Tibial artery (tissue), 4 donors: ENCODE results near the gene CHRNB2.

Experiments
- DNase-seq, 2 donors: peaks; one replicate each; pipeline ENCODE4 v3.0.0-alpha.2; 2019
- H3K27ac ChIP-seq, 2 donors: fragments of 200-600 bp; sonication (generic) in 1 of 2; 1 replicate in 1 of 2; 2 replicates in 1 of 2; pipeline ENCODE4 v1.5.1; 2018 to 2019; ENCODE audit warnings: mild to moderate bottlenecking in 1 of 2
- H3K27me3 ChIP-seq, 2 donors: fragments of 200-600 bp; sonication (generic) in 1 of 2; one replicate each; pipeline versions ENCODE4 v1.5.1 to v1.6.0; 2016 to 2019
- H3K36me3 ChIP-seq, 3 donors: fragments of 200-600 bp; sonication (generic) in 2 of 3; one replicate each; pipeline ENCODE4 v1.5.1; 2016 to 2019; ENCODE audit warnings: mild to moderate bottlenecking in 2 of 3
- H3K4me1 ChIP-seq, 4 donors: fragments of 200-600 bp; sonication (generic) in 2 of 4; 1 replicate in 3 of 4; 2 replicates in 1 of 4; pipeline ENCODE4 v1.5.1; 2016 to 2019
- H3K4me3 ChIP-seq, 2 donors: fragments of 200-600 bp; sonication (generic) in 1 of 2; 1 replicate in 1 of 2; 2 replicates in 1 of 2; pipeline ENCODE4 v1.5.1; 2018 to 2019; ENCODE audit warnings: mild to moderate bottlenecking in 2 of 2
- H3K9me3 ChIP-seq, 3 donors: fragments of 200-600 bp; sonication (generic) in 1 of 3; one replicate each; pipeline ENCODE4 v1.5.1; 2016 to 2019
- CTCF ChIP-seq, 2 experiments: fragments of 200-600 bp in 1 of 2; fragments of 450-650 bp in 1 of 2; IDR thresholded peaks; one replicate each; pipeline ENCODE4 v1.5.1; 2017 to 2019; ENCODE audit warnings: antibody characterized with exemption in 2 of 2, mild to moderate bottlenecking in 1 of 2, moderate library complexity in 1 of 2
- intact Hi-C: fragments of 100-400 bp; cut with DNase I; formaldehyde crosslinking; loops from one replicate; pipeline ENCODE4 v1.15.0; 2023; ENCODE audit warnings: low total_unique reads

Gene CHRNB2

GRCh38 chr1:154626456-154627256, 59.1 kb downstream of the CHRNB2 start:
- Histone ChIP-seq H3K4me1 (peaks cover 0 to 18% (median 10%) of the 10 kb centered on the region in 4 donors), H3K9me3 (no peaks in the 10 kb centered on the region), H3K4me3 (peak overlapping the region; percentile 82 to 87), H3K36me3 (no peaks in the 10 kb centered on the region), H3K27ac (peak overlapping the region; percentile 94), H3K27me3 (no peaks in the 10 kb centered on the region)
- intact Hi-C loops, result loop anchor here (10.0 kb wide), 1 partner anchor 62 kb away; the partner anchor contains the start of gene CHRNB2
- no peak for TF ChIP-seq CTCF (IDR thresholded peaks at IDR 0.05)
- no peak for DNase-seq

DNA sequence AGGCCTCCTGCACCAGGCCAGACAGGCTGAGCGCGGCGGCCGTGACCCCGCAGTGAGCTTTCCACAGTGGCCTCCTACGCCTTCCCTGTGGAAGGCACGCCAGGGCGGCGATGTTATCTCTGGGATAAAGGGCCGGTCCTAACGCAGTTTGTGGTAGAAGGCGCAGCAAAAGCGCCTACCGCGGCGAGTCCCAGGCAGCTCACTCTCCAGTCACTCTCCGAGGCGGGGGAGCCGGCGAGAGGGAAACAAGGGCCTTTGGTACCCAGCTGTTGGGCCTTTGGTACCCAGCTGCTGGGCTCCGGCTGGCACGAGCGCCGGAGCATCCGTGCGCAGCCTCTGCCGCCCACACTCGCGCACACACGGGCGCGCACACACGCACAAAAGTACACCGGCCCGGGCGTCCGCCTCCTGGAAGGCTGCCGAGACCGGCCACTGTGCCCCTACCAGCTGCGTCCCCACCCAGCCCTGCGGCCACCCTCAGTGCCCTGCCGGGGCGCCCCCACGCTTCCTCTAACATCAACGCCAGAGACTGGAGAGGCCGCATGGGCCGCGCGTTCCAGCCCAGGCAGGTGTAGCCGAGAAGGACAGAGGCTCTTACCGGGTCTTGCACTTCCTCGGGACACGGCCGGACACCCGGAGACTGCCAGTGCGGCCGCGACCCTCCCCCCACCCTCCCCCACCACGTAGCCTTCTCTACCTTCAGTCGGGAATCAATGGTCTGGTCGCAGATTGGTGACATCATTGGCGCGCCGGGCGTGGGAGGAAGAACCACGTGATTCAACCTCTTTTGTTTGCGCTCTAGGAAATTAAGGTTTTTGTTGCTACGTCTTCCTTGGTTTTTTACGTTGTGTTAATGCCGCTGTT, 59.9 kb downstream of the CHRNB2 start:
- Histone ChIP-seq H3K36me3 (no peaks in the 10 kb centered on the region), H3K4me1 (peaks cover 0 to 18% (median 10%) of the 10 kb centered on the region in 4 donors), H3K27me3 (no peaks in the 10 kb centered on the region), H3K4me3 (peak overlapping the region; percentile 82 to 87), H3K9me3 (no peaks in the 10 kb centered on the region), H3K27ac (peak overlapping the region; percentile 94)
- intact Hi-C loops, result loop anchor here (10.0 kb wide), 1 partner anchor 63 kb away; the partner anchor contains the start of gene CHRNB2
- no peak for TF ChIP-seq CTCF (IDR thresholded peaks at IDR 0.05)
- DNase-seq, result peak; percentile 89 to 90

DNA sequence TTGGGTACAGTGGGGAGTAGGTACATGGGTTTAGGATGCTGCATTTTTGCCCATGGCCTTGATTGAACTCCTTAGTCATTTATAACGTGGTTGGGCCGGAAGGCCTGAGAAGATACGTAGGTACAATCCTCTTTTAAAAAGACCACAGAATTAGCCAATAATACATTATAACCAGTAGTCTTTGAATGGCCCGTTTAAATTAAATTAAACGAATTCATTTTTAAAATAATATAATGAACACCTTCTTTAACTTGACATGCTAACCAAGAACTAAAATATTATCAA, 60.5 kb downstream of the CHRNB2 start:
- Histone ChIP-seq H3K4me1 (peaks cover 0 to 18% (median 10%) of the 10 kb centered on the region in 4 donors), H3K27ac (peak overlapping the region; percentile 94), H3K9me3 (no peaks in the 10 kb centered on the region), H3K27me3 (peaks cover 0 to 3% of the 10 kb centered on the region in 2 donors), H3K4me3 (peak overlapping the region; percentile 82 to 87), H3K36me3 (no peaks in the 10 kb centered on the region)
- no peak for DNase-seq
- intact Hi-C loops, result loop anchor here (10.0 kb wide), 1 partner anchor 63 kb away; the partner anchor contains the start of gene CHRNB2
- no peak for TF ChIP-seq CTCF (IDR thresholded peaks at IDR 0.05)

- Histone ChIP-seq H3K27me3 (peaks cover 0 to 3% of the 10 kb centered on the region in 2 donors), H3K36me3 (no peaks in the 10 kb centered on the region), H3K4me3 (no peak overlapping the region), H3K4me1 (peaks cover 0 to 18% (median 10%) of the 10 kb centered on the region in 4 donors), H3K9me3 (no peaks in the 10 kb centered on the region), H3K27ac (no peak overlapping the region)
- TF ChIP-seq CTCF (IDR thresholded peaks at IDR 0.05), result no peak
- DNase-seq, result no peak
- intact Hi-C loops, result loop anchor here (10.0 kb wide), 1 partner anchor 64 kb away; the partner anchor contains the start of gene CHRNB2
Observed at GRCh38 chr1:154629061-154629674, 61.6 kb downstream of the CHRNB2 start.
